HCT116 (cell line): ENCODE results near the gene LAMA4. TPM values are rescaled to one million over a fixed set of nuclear protein-coding genes. Genes with fewer than 3 reads are reported as not detected.

Experiments
- ATAC-seq: fragments of 200-7000 bp; cut with Tn5 transposase; 2 replicates; pipeline ENCODE4 v1.9.1; 2020; ENCODE audit warnings: mild to moderate bottlenecking, moderate library complexity
- BruUV-seq: library from RNA; stranded (reverse); fragments of 400-500 nt; replicated peaks from 2 replicates; lab custom pipeline; 2021; lab: Mats Ljungman, UMichigan
- CTCF ChIA-PET: fragments of 300-600 bp; sonication (Branson Sonifier 250); formaldehyde crosslinking; loops from one replicate; lab custom pipeline; 2021; ENCODE audit warnings: antibody characterized with exemption; lab: Charles Lee
- POLR2A ChIA-PET: fragments of 300-600, 350-600 bp; sonication (Branson Sonifier 250); formaldehyde crosslinking; loops from one replicate; lab custom pipeline; 2021; ENCODE audit warnings: antibody characterized with exemption; lab: Charles Lee
- RAD21 ChIA-PET, 2 experiments: fragments of 300-600 bp; sonication (Branson Sonifier 250); formaldehyde crosslinking; loops; one replicate each; lab custom pipeline; 2023; ENCODE audit warnings: low total read pairs in 2 of 2; ENCODE audit not compliant: uncharacterized antibody in 2 of 2, unreplicated experiment in 2 of 2, low non-redundant PET in 1 of 2; lab: Charles Lee
- DNase-seq: peaks from one replicate; pipeline ENCODE4 v3.0.0-alpha.2; 2010; ENCODE audit warnings: low read depth, low spot score
- H2AFZ ChIP-seq: fragments of 200-600 bp; shearing (Covaris generic), sonication (generic); 2 replicates; pipeline ENCODE4 v1.6.1; 2017; ENCODE audit warnings: low read depth, mixed run types, mixed read lengths, antibody characterized with exemption, low read length; ENCODE audit not compliant: poor library complexity, severe bottlenecking
- H3K27ac ChIP-seq: 2 replicates; pipeline ENCODE4 v1.5.1; 2012; ENCODE audit warnings: low read depth, low read length
- H3K27me3 ChIP-seq: fragments of 200-600 bp; sonication (generic); 2 replicates; pipeline ENCODE4 v1.6.1; 2016; ENCODE audit warnings: mixed run types, low read length, mixed read lengths; ENCODE audit not compliant: insufficient read depth
- H3K36me3 ChIP-seq, 2 experiments: fragments of 200-500 bp in 1 of 2; fragments of 200-600 bp in 1 of 2; sonication (Bioruptor generic) in 1 of 2; sonication (generic) in 1 of 2; 2 replicates each; pipeline versions ENCODE4 v1.5.1 to v1.6.1; 2014 to 2016; ENCODE audit warnings: low read length in 2 of 2, inconsistent platforms in 1 of 2, mixed read lengths in 1 of 2, mixed run types in 1 of 2; ENCODE audit not compliant: insufficient read depth in 2 of 2, control insufficient read depth in 1 of 2
- H3K4me1 ChIP-seq, 2 experiments: fragments of 200-600 bp in 1 of 2; sonication (generic) in 1 of 2; 2 replicates each; pipeline versions ENCODE4 v1.5.1 to v1.6.1; 2012 to 2017; ENCODE audit warnings: low read length in 2 of 2, inconsistent platforms in 1 of 2, mild to moderate bottlenecking in 1 of 2, mixed read lengths in 1 of 2, mixed run types in 1 of 2, moderate library complexity in 1 of 2; ENCODE audit not compliant: insufficient read depth in 2 of 2, control insufficient read depth in 1 of 2
- H3K4me2 ChIP-seq: fragments of 200-600 bp; sonication (generic); 2 replicates; pipeline ENCODE4 v1.6.1; 2017; ENCODE audit warnings: mixed run types, low read length, mixed read lengths
- H3K4me3 ChIP-seq, 2 experiments: fragments of 200-600 bp in 1 of 2; sonication (generic) in 1 of 2; replicated peaks in 1 of 2; 2 replicates each; pipeline ENCODE4 v1.5.1; 2011 to 2016; ENCODE audit warnings: low read length in 2 of 2, control low read depth in 1 of 2, low read depth in 1 of 2, mild to moderate bottlenecking in 1 of 2, mixed read lengths in 1 of 2, mixed run types in 1 of 2
- H3K79me2 ChIP-seq: fragments of 200-600 bp; sonication (generic); 2 replicates; pipeline ENCODE4 v1.6.1; 2017; ENCODE audit warnings: mild to moderate bottlenecking, mixed run types, low read length, moderate library complexity, mixed read lengths; ENCODE audit not compliant: insufficient read depth
- H3K9ac ChIP-seq: fragments of 200-600 bp; sonication (generic); 2 replicates; pipeline ENCODE4 v1.6.1; 2016; ENCODE audit warnings: low read length, mixed read lengths
- H3K9me2 ChIP-seq: fragments of 200-600 bp; sonication (generic), shearing (Covaris generic); 2 replicates; pipeline ENCODE4 v1.6.1; 2017; ENCODE audit warnings: mixed run types, mild to moderate bottlenecking, moderate library complexity; ENCODE audit not compliant: insufficient read depth
- H3K9me3 ChIP-seq, 2 experiments: fragments of 200-500 bp in 1 of 2; fragments of 200-600 bp in 1 of 2; sonication (Bioruptor generic) in 1 of 2; sonication (generic) in 1 of 2; 2 replicates each; pipeline ENCODE4 v1.6.1; 2014 to 2017; ENCODE audit warnings: low read length in 2 of 2, mixed read lengths in 2 of 2, inconsistent platforms in 1 of 2, low read depth in 1 of 2, mild to moderate bottlenecking in 1 of 2, mixed run types in 1 of 2, moderate library complexity in 1 of 2; ENCODE audit not compliant: control insufficient read depth in 1 of 2, insufficient read depth in 1 of 2
- H4K20me1 ChIP-seq: fragments of 200-600 bp; sonication (generic), shearing (Covaris generic); 2 replicates; pipeline ENCODE4 v1.6.1; 2017; ENCODE audit warnings: mixed run types, mild to moderate bottlenecking, moderate library complexity; ENCODE audit not compliant: insufficient read depth
- CBX3 ChIP-seq: IDR thresholded peaks from 2 replicates; pipeline ENCODE4 v1.6.1; 2012; ENCODE audit warnings: low read depth
- CEBPB ChIP-seq: IDR thresholded peaks from 2 replicates; pipeline ENCODE4 v1.6.1; 2012; ENCODE audit warnings: low read depth
- EGR1 ChIP-seq: IDR thresholded peaks from 2 replicates; pipeline ENCODE4 v1.6.1; 2012; ENCODE audit warnings: low read depth
- EZH2phosphoT487 ChIP-seq: fragments of 200-600 bp; IDR thresholded peaks from 2 replicates; pipeline ENCODE4 v1.6.1; 2018; ENCODE audit warnings: antibody characterized with exemption, borderline replicate concordance
- MAX ChIP-seq: IDR thresholded peaks from 2 replicates; pipeline ENCODE4 v1.6.1; 2012
- POLR2AphosphoS5 ChIP-seq: IDR thresholded peaks from 2 replicates; pipeline ENCODE4 v1.6.1; 2011; ENCODE audit warnings: mild to moderate bottlenecking, low read depth, low read length, moderate library complexity
- REST ChIP-seq: IDR thresholded peaks from 2 replicates; pipeline ENCODE4 v1.6.1; 2012; ENCODE audit warnings: low read depth
- SP1 ChIP-seq: IDR thresholded peaks from 2 replicates; pipeline ENCODE4 v1.6.1; 2012; ENCODE audit warnings: low read depth
- TCF7L2 ChIP-seq: IDR thresholded peaks from 2 replicates; pipeline ENCODE4 v1.7.0; 2011; ENCODE audit warnings: borderline replicate concordance, inconsistent platforms; ENCODE audit not compliant: insufficient read depth, insufficient read length; ENCODE audit errors: extremely low read depth
- intact Hi-C: fragments of 100-400 bp; cut with micrococcal nuclease; formaldehyde crosslinking; loops from 2 replicates; pipeline ENCODE4 v1.10.0; 2022
- total RNA-seq: library from RNA; stranded (reverse); gene quantifications from one replicate; pipeline ENCODE4 v1.2.1, GENCODE V29; 2021; ENCODE audit not compliant: unreplicated experiment

Gene LAMA4
- total RNA-seq, 1 experiment from 2014 or later: 2.2 TPM

GRCh38 chr6:112300896-112301295, 46.5 kb upstream of the LAMA4 start:
- no TSS peak for BruUV-seq
- intact Hi-C loops: no loop called here
- H3K36me3 ChIP-seq: no peaks in the 10 kb centered on the region
- TF ChIP-seq EGR1 (no peak), SP1 (no peak), REST (no peak), CBX3 (no peak), EZH2phosphoT487 (no peak), POLR2AphosphoS5 (no peak), MAX (no peak), TCF7L2 (no peak), CEBPB (no peak)
- no peak overlapping the region for H3K4me2 ChIP-seq
- no peak overlapping the region for H2AFZ ChIP-seq
- no peaks in the 10 kb centered on the region for H3K9me3 ChIP-seq
- no peaks in the 10 kb centered on the region for H4K20me1 ChIP-seq
- H3K4me3 ChIP-seq: no peak overlapping the region
- ChIA-PET CTCF (no interaction called here), POLR2A (no interaction called here), RAD21 (no interaction called here)
- no peaks in the 10 kb centered on the region for H3K27me3 ChIP-seq
- no peak overlapping the region for H3K9ac ChIP-seq
- no peaks in the 10 kb centered on the region for H3K9me2 ChIP-seq
- ATAC-seq (no peak), DNase-seq (no peak)
- H3K4me1 ChIP-seq: peaks cover 0 to 21% of the 10 kb centered on the region in 2 experiments; a peak in 2 of 4 replicates
- H3K79me2 ChIP-seq: no peaks in the 10 kb centered on the region
- H3K27ac ChIP-seq: no peak overlapping the region
